ENCODE data around the gene UNC5C.

UNC5C gene

GRCh38 chr4:95551653-95552052 lies 2.9 kb upstream of the UNC5C start:
- Histone ChIP-seq H3K4me1 (ENCODE audit: insufficient read depth, low read length) (peaks cover 5% of the 10 kb centered on the region), H3K36me3 (ENCODE audit: insufficient read depth, low read length) (no peaks in the 10 kb centered on the region), H3K9ac (ENCODE audit: low read depth, low read length) (no peak overlapping the region), H3K9me3 (ENCODE audit: control insufficient read depth, insufficient read depth, low read length) (no peaks in the 10 kb centered on the region)

DNA sequence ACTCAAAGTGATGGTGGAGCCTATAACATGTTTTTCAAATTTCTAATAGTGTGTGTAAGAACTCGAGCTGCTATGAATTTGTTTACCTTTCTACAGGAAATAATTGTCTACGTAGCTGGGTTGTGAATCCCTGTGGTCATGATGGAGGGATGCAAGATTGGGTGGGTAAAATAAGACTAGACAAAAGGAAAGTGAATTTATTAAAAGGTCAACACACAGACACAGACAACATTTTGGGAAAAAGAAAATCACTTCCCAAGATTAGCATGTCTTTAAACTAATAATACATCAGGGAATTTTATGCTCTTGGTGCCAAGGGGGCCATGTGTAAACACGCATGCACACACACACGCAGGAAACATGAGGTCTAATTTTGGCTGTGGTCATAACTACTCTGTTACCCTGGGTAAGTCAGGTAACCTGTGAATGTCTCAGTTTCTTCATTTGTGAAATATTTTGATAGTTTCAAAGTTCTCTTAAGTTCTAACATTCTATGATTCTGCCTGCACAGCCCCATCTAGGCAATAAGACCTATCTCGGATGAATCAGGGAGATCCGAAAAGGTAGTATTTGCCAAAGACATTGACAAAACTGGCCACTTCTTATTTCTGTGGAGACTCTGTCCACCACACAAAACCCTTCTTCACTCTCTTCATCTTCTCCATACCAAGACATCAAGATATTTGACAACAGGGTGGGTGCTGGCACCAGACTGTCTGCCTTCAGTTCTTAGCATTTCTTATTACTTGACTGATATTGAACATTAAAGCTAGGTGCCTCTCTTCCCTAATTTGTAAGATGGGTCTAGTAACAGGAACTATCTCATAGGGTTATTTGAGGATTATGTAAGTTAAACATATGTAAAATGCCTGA lies 1.6 kb upstream of the UNC5C start:
- H3K9ac ChIP-seq (ENCODE audit: low read depth, low read length), result peak overlapping the region; percentile 74; the same call in 1 of the 2 replicates
- H3K36me3 ChIP-seq (ENCODE audit: insufficient read depth, low read length), result no peaks in the 10 kb centered on the region
- no peaks in the 10 kb centered on the region for H3K4me1 ChIP-seq (ENCODE audit: insufficient read depth, low read length)
- H3K9me3 ChIP-seq (ENCODE audit: control insufficient read depth, insufficient read depth, low read length), result no peaks in the 10 kb centered on the region

- Histone ChIP-seq H3K9ac (ENCODE audit: low read depth, low read length) (peak overlapping the region; percentile 74), H3K36me3 (ENCODE audit: insufficient read depth, low read length) (no peaks in the 10 kb centered on the region), H3K9me3 (ENCODE audit: control insufficient read depth, insufficient read depth, low read length) (no peaks in the 10 kb centered on the region), H3K4me1 (ENCODE audit: insufficient read depth, low read length) (no peaks in the 10 kb centered on the region)
Observed at GRCh38 chr4:95549246-95550114, 707 bp upstream of the UNC5C start.

- no peaks in the 10 kb centered on the region for H3K4me1 ChIP-seq (ENCODE audit: insufficient read depth, low read length)
- H3K9me3 ChIP-seq (ENCODE audit: control insufficient read depth, insufficient read depth, low read length), result no peaks in the 10 kb centered on the region
- H3K36me3 ChIP-seq (ENCODE audit: insufficient read depth, low read length), result no peaks in the 10 kb centered on the region
- H3K9ac ChIP-seq (ENCODE audit: low read depth, low read length), result peak overlapping the region; percentile 74; the same call in 1 of the 2 replicates
Observed at GRCh38 chr4:95547715-95548471, 880 bp downstream of the UNC5C start.

DNA sequence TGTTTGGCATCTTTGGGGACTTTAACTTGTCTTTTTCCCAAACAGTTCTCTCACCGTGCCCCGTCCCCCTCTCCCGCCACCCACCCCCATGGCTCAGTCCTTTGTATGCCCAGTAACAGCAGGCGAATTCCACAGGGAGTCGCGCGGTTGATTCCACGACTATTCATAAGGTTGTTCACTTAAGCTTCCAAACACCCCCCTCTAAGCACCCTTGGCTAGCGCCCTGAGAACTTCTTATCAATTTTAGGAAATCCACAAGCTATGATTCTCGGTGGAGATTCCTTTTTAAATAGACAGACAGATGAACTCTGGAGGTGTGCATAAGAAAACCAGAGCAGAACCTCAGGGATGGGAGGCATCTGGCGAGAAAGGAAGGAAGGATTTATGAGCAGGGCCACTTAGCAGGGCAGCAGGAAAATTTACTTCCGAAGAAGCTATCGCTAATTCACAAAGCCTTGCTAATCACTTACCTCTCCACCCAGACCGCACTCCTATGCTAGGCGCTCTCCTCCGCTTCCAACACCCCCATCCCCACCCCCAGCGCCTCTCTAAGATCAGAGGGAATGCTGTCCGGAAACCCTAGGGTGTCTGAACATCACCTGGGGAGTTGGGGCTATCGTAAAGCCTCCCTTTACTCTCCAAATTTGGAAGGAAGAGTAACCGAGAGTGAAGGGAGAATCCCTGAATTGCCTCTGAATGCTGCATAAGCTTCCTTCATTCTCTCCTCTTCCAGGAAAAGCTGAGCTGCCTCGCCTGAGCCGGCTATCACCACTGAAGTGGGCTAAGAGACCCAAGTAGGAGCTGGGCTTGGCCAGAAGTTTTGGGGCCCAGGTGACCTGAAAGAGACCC lies 1.7 kb downstream of the UNC5C start:
- H3K9ac ChIP-seq (ENCODE audit: low read depth, low read length), result peak overlapping the region; percentile 74
- H3K9me3 ChIP-seq (ENCODE audit: control insufficient read depth, insufficient read depth, low read length), result no peaks in the 10 kb centered on the region
- no peaks in the 10 kb centered on the region for H3K4me1 ChIP-seq (ENCODE audit: insufficient read depth, low read length)
- H3K36me3 ChIP-seq (ENCODE audit: insufficient read depth, low read length), result no peaks in the 10 kb centered on the region

GRCh38 chr4:95546221-95546620 lies 2.6 kb downstream of the UNC5C start:
- Histone ChIP-seq H3K4me1 (ENCODE audit: insufficient read depth, low read length) (no peaks in the 10 kb centered on the region), H3K9me3 (ENCODE audit: control insufficient read depth, insufficient read depth, low read length) (no peaks in the 10 kb centered on the region), H3K9ac (ENCODE audit: low read depth, low read length) (no peak overlapping the region), H3K36me3 (ENCODE audit: insufficient read depth, low read length) (no peaks in the 10 kb centered on the region)

GRCh38 chr4:95545546-95545945 lies 3.2 kb downstream of the UNC5C start:
- H3K36me3 ChIP-seq (ENCODE audit: insufficient read depth, low read length), result no peaks in the 10 kb centered on the region
- H3K9ac ChIP-seq (ENCODE audit: low read depth, low read length), result no peak overlapping the region
- no peaks in the 10 kb centered on the region for H3K9me3 ChIP-seq (ENCODE audit: control insufficient read depth, insufficient read depth, low read length)
- no peaks in the 10 kb centered on the region for H3K4me1 ChIP-seq (ENCODE audit: insufficient read depth, low read length)

GRCh38 chr4:95544113-95545103 lies 4.4 kb downstream of the UNC5C start:
- Histone ChIP-seq H3K4me1 (ENCODE audit: insufficient read depth, low read length) (no peaks in the 10 kb centered on the region), H3K9me3 (ENCODE audit: control insufficient read depth, insufficient read depth, low read length) (no peaks in the 10 kb centered on the region), H3K9ac (ENCODE audit: low read depth, low read length) (no peak overlapping the region), H3K36me3 (ENCODE audit: insufficient read depth, low read length) (no peaks in the 10 kb centered on the region)

GRCh38 chr4:95541889-95542607 lies 6.7 kb downstream of the UNC5C start:
- Histone ChIP-seq H3K9me3 (ENCODE audit: control insufficient read depth, insufficient read depth, low read length) (no peaks in the 10 kb centered on the region), H3K9ac (ENCODE audit: low read depth, low read length) (no peak overlapping the region), H3K4me1 (ENCODE audit: insufficient read depth, low read length) (no peaks in the 10 kb centered on the region), H3K36me3 (ENCODE audit: insufficient read depth, low read length) (no peaks in the 10 kb centered on the region)

GRCh38 chr4:95541094-95541493 lies 7.7 kb downstream of the UNC5C start:
- Histone ChIP-seq H3K36me3 (ENCODE audit: insufficient read depth, low read length) (no peaks in the 10 kb centered on the region), H3K9ac (ENCODE audit: low read depth, low read length) (no peak overlapping the region), H3K9me3 (ENCODE audit: control insufficient read depth, insufficient read depth, low read length) (no peaks in the 10 kb centered on the region), H3K4me1 (ENCODE audit: insufficient read depth, low read length) (no peaks in the 10 kb centered on the region)

DNA sequence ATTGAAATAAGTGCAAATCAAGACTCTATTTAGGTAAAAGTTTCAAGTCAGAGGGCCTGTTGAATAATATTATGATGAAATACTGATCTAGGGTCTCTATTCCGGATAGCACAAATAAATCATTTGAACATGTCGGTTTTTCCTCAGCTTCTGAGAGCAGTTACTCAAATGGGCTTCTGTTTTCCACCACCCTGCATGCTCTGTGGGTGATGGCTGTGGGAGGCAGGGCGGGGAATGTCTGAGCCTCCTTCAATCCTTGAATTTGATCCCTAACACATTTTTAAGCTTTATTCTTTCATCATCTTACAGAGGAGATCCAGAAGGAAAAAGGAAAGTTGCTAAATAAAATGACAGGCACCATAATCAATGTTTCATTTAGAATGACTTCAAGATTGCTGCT lies 8.5 kb downstream of the UNC5C start:
- no peak overlapping the region for H3K9ac ChIP-seq (ENCODE audit: low read depth, low read length)

DNA sequence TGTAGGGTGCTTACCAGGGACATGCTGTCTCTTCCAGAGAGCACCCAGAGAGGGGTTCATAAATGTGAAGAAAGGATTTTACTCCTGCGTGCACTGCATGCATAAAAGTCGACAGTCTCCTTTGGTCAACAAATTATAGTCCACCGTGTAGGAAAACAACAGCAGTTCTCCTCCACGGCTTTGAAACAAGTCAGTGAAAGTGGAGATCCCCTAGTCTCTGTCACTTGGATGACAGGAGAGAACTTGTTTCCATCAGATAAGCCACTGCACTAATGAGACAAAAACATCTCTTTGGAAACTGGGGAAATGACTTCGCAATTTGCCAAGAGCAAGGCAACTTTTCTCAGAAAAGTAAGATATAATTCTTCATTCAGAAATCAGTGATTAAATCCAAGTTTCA lies 9.7 kb downstream of the UNC5C start:
- no peaks in the 10 kb centered on the region for H3K36me3 ChIP-seq (ENCODE audit: insufficient read depth, low read length)
- no peaks in the 10 kb centered on the region for H3K4me1 ChIP-seq (ENCODE audit: insufficient read depth, low read length)
- no peak overlapping the region for H3K9ac ChIP-seq (ENCODE audit: low read depth, low read length)
- no peaks in the 10 kb centered on the region for H3K9me3 ChIP-seq (ENCODE audit: control insufficient read depth, insufficient read depth, low read length)

More for the DNA sequence above, 8.5 kb downstream of the UNC5C start:
- no peaks in the 10 kb centered on the region for H3K4me1 ChIP-seq (ENCODE audit: insufficient read depth, low read length)
- H3K36me3 ChIP-seq (ENCODE audit: insufficient read depth, low read length), result no peaks in the 10 kb centered on the region
- no peaks in the 10 kb centered on the region for H3K9me3 ChIP-seq (ENCODE audit: control insufficient read depth, insufficient read depth, low read length)

Data from ES-I3 (cell line).